Stimulated activated CD4-positive, alpha-beta T cell treated with anti-CD3 and anti-CD28 coated beads, Interleukin-12 subunit alpha, Interleukin-12 subunit beta, amount 100 ng/mL, for 4 hours (primary cell): ENCODE results near the gene OPRM1.
A peak's percentile ranks its signal among the peaks of the same experiment; 100 is the strongest.

Experiments
- DNase-seq: peaks from one replicate; pipeline ENCODE4 v3.0.0-alpha.2; 2020

OPRM1 gene

DNA sequence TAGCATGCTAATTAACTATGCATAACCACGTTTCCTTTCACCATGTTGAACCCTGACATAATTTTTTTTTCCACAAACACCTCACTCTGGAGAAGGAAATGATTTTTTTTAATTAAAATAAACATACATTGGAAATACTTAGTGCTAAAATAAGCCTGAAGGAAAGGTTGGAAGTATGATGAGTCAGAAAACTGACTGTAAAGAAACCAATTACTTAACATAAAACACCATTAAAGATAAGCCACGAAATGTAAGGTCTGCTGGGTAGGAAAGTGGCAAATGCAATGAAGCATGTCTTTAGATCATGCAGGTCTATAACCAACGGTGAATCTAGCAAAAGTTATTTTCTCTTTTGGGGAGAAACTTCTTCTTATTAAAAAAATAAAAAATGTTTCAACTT lies 47.5 kb downstream of the OPRM1 start:
- DNase-seq: no peak

DNA sequence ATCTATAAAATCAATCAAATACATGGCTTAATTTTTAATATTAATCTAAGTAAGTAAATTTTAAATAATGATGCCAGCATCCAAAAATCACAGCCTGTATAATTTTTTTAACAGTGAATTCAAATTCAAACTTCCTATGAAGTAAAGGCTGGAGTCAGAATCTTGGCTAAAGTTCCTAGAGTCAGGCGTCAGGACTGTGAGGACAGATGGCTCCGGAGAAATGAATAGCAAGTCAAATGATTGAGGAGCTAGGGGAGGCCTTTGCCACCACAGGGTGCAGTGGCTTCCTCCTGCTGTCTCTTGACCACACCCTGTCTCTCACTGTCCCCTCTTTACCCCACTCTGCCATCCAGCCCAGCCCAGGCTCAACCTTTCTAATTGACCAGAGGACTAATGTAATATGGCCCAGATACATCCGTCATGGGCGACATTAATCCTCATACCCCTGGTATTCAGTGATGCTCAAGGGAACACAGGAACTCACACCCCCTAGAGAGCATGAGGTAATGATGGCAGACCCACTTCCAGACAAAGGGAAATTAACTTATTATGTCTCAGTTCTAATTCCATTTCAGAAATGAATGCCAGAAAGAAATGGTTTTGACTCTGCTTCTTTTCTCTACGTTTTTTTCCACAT lies 53.4 kb downstream of the OPRM1 start:
- DNase-seq: no peak

DNA sequence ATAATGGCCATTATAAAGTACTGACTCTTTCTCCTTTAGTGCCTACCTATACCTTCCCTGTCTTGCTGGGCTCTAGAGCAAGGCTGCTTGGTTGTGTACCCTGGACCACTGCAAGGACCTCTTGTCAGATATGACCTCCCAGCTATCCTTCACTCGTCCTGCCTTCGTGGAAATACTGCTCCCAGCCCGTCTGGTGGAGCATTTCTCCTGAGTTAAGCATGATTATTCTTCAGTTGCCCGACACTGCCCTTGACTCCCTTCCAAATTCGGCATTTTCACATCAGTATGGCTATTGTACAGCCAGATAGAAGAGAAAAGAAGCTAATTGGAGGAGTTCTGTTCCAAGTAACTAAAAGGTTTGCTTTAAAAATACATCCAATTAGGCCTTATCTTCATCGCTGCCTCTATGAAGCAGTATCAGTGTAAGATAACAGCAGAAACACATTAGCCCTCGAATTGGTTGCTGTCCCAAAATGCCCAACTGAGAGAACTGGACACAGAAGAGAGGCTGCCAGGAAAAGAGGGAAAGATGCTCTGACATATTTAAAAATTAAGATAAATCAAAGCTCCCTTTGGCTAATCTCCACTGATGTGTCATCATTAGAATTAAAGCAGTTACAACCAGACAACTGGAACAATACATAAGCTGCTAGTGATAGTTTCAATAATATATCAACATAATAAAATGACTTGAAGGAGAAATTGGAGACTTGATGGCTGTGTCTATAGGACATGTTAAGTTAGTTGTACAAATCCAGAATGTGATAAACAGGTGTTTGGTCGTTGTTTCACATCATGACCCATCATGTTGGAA lies 54.4 kb downstream of the OPRM1 start:
- no peak for DNase-seq

DNA sequence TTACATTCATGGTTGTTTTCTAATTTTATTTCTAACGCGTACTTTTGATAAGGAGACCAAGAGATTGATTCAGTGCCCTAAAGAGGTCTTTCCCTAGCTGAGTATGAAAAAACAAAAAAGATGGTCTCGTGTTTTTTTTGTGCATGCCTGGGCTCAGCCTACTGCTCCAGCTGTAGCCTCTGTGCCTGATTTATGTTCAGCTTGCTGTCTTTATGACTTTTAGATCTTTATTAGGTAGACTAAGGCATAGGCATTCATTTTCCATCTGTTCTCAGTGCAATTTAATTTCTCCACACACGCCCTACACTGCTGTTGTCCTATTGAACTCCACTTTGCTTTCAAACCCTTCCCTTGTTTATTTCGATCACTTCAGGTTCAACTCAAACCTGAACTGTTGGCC lies 56.5 kb downstream of the OPRM1 start:
- no peak for DNase-seq

DNA sequence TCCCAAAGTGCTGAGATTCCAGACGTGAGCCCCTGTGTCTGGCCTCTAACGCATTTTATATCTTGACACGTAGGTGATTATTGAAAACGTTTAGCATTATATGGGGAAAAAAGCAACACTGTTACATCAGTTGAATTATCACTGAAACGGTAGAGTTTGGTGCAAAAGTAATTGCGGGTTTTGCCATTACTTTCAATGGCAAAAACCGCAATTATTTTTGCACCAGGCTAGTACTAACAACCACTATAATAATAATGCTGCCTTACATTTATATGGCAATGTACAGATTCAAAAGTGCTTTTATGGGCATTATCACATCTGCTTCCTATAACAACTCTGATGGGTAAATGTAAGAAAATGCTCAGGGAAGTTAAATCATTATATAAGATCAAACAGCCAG lies 57.3 kb downstream of the OPRM1 start:
- DNase-seq: no peak

DNA sequence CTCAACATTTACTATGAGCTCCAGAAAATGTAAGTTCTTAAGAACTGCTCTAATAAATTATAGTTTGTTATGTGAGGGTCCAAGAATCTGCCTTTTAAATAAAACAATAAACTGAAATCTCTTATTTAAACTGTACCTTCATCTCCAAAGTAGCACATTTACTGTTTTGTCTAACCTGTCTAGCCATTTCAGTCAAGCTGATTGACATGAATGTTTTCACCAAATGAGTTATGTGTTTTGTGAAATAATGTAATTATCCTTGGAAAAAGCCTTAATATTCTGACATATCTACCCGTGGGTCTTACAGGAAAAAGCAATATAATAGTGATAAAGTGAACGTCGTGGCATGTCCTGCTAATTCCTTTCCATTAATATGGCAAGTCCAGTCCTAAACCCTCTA lies 57.8 kb downstream of the OPRM1 start:
- no peak for DNase-seq

DNA sequence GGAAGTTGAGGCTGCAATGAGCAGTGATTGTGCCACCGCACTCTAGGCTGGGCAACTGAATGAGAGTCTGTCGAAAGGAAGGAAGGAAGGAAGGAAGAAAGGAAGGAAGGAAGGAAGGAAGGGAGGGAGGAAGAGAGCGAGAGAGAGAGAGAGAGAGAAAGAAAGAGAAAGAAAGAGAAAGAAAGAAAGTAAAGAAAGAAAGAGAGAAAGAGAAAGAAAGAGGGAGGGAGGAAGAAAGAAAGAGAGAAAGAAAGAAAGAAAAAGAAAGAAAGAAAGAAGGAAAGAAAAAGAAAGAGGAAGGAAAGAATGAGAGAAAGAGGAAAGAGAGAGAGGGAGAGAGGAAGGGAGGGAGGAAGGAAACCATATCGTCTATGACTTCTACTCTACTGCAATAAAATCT lies 60.2 kb downstream of the OPRM1 start:
- no peak for DNase-seq

DNA sequence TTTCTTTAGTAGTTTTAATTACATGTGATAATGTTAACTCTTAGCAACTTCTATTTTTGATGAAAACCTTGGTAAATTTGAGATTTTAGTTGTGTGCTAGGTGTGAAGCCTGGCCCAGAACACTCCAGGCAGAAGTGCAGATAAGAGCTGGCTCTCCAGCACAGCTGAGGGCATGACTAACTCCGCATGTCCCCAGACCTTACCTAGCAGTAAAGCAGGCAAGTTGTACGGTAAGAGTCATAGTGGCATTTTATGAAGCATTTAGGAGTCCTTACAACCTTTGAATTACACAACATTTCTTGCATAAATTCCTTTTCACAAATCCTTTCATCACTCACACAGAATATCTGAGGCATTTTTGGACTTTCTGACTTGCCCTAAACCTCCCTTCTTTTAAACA lies 67.2 kb downstream of the OPRM1 start:
- DNase-seq: no peak

DNA sequence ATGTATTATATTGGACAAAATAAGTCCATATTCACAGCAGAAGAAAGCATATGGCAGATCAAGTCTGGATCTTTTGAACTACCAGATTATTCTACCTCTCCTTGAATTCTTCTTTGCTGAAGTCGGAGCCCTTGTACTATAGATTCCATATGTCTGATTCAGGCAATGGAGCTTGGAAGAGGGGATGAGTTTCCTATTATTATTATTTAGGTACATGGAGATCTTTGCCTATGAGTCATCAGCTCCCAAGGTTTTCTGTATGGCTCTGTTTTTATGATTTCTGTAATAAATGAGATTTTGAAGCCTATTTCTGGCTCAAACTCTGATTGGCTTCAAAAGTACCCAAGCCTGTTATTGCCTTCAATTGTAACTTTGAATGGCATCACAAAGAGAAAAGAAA lies 72.0 kb downstream of the OPRM1 start:
- no peak for DNase-seq

DNA sequence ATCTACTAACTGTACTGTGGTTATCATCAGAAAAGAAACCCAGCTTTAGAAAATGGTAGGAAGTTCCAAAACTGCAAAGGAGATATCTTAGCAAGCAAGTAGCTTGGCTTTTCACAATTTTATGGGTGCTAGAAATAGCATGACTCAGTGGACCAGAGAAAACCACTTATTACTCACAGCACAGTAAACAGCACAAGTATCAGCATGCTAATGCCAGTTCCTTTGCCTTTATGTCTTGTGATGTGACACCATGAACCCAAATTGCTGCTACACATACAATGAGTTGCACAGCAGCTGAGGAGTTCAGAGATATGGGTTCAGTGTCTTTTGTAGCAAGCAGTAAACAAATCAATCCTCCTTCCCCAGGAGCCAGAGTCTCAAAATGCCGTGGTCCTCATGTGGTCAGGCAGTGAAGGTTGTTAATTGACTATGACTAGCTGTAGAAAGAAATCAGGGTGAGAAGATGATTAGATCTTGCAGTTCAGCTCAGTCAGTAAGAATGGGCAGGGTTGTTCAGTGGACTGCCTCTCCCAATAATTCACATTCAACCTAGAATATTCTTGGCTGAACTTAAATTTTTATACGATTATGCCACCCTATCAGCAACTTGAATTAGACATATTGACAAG lies 73.3 kb downstream of the OPRM1 start:
- DNase-seq: no peak

DNA sequence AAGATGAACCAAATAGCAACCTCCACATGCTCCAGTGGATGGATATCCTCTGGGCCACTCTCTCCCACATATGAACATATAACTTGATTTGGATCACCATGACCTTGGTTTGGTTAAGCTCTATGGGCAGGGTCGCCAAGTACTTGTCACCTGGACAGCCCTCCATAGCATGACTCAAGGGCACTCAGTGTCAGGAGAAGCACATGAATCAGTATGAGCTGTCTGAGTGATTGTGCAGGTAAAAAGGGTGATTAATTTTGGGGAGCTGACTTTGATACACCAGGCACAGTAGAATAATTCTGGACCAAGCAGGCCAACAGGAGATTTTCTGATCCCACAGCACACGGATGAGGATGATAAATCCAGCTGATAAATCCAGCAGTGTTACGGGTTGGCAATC lies 74.4 kb downstream of the OPRM1 start:
- no peak for DNase-seq

DNA sequence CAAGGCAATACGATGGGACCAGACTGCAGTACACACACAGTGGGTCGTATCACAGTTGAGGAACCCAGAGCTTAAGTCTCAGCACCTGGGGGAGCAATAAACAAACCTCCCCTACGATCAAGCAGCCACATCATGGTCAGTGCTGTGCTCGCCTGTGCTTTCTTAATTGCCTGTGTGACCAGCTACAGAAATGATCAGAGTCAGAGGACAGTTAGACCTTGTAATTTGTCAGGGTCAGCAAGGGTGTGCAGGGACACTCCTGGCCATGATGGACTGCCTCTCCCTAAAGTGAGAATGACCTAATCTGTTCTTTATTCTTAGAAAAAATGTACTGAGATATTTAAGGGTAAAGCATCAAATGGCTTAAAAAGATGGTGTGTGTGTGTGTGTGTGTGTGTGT lies 78.4 kb downstream of the OPRM1 start:
- DNase-seq: no peak

DNA sequence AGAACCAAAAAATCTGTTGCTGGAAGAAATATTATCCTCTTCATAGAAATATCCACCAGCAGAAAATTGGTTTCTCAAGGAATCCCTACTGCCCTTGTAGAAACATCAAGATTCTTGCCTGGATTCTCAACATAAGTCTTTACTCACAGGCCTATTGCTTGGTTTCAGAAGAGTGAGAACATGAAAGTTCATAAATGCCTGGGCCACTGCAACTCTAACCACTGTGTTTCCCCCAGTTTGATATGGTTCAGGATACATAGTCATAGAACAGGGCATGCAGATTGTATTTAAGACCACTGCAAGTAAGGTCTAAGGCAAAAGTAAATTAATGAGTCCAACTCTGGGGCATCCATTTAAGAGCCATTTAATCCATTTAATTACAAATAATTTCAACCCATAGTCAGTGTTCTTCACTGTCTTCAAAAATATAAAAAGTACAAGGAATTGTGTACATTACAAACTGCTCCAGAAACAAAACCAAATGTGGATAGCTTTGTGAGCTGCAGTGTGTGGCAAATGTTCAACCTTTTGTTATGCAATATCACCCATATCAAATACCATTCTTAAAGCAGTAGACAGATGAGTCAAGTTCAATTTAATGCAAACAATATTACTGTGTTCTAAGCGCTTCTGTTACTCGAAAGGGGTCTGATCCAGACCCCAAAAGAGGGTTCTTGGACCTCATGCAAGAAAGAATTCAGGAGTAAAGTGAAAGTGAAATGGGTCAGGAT lies 83.3 kb downstream of the OPRM1 start:
- no peak for DNase-seq

DNA sequence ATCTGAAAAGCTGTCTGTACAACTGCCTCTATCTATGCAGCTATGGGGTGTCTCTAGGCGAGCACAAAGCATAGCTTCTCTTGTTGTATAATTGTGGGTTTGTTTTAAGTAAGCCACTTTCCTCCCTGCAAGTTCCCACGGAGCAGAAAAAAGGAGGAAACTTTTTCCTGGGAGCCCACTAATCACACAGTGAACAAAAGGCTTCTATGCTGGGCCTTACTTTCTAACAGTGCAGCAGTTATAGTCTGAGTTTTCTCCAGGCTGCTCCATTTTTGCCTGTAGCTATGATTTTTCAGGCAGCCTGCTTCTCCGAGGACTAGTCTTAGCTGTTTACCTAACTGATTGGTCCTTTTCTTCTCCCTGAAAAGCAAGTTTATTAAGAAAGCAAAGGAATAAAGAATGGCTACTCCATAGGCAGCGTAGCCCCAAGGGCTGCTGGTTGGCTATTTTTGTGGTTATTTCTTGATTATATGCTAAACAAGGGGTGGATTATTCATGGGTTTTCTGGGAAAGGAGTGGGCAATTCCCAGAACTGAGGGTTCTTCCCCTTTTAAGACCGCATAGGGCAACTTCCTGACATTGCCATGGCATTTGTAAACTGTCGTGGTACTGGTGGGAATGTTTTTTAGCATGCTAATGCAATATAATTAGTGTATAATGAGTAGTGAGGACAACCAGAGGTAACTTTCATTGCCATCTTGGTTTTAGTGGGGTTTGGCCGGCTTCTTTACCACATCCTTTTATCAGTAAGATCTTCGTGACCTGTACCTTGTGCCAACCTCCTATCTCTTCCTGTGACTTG lies 84.3 kb downstream of the OPRM1 start:
- DNase-seq: no peak

DNA sequence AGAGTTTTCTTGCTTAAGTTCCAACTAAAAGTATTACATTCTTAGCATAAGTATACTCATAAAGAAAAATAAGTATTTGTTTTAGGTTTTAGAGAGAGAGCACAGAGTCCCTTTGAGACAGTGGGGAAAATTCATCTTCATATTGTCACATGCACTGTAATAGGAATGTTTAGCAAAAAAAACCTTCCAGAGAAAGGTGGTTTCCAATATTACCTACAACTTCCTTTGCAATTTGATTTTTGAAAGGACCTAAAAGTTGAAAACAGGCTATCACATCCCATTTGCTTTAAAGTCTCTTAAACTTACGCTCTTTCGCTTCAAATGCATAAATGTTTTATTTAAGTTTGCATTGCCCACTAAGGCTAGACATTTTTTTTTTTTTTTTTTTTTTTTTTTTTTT lies 86.4 kb downstream of the OPRM1 start:
- no peak for DNase-seq

DNA sequence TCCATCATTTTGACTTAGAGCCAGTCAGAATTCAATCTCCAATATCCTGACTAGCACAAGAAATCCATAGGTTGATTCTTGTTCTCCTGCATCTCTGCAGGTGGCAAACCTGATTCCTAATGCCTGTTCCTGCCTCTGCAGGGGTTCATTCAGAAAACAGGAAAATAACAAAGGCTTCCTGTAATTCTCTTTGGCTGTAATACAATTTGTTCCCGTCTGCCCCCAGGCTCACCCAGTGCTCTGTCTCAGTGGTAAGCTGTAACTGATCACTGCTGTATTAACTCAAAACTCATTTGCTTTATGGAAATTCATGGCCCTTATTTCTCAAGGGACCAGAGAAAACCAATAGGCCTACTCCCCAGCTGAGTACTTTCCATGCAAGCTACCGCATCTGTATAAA lies 88.6 kb downstream of the OPRM1 start:
- DNase-seq: no peak

DNA sequence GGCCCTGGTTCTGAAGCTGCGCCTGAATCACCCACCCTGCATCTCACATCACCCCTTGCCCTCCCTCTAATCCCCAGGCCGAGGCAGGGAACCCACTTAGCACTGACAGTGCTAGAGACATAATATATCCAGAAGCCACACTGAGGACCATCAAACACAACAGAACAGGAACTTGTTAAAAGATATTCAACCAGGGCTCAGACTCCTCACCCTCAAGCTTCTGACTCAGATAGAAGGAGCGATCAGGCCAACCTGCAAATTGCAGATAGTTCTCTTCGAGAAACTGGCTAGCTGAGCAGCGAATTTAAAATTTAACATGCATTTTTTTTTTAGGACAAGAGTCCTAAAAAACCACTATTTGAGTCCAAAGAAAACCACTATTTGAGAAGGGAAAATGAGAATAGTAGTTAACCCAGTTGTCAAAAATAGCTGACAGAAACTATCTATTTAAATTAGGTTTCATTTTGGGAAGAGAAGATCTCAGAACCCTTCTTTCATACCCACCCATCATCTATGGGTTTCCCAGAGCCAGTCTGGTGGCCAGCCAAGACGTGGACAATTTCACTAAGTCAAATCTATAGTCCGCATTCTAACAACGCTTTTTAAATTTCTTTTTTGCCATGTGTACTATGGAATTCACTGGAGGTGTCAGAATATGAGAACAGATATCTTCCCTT lies 95.6 kb downstream of the OPRM1 start:
- no peak for DNase-seq

DNA sequence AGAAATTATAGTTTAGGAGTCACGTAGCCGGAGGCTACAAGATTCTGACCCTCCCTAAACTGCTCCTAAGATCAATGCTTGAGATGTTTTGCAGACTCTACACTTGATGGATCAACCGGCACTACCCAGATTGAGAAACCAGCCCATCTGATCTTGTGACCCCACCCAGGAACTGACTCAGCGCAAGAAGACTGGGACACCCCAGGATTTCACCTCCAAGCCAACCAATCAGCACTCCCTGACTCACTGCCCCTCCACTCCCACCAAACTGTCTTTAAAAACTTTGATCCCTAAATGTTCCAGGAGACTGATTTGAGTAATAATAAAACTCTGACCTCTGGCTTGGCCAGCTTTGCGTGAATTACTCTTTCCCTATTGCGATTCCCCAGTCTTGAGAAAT lies 99.8 kb downstream of the OPRM1 start:
- no peak for DNase-seq

DNA sequence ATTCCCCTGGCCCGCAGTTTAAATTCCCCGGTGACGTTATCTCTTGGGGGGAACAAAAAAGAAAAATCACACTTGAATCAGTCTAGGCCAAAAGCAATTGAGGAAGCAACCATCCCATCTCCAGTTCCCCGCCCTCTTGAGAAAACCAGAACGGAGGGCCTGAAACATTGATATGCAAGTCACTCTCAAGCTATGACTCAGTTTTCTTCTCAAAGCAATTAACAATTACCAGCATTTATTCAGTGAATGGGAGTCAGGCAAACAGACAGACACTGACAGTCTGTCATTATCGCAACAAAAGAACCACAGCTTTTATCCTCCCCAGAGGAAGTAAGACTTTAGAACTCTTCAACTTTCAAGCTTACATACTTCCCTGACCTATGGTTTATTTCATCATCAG lies 100.9 kb downstream of the OPRM1 start:
- DNase-seq: no peak

DNA sequence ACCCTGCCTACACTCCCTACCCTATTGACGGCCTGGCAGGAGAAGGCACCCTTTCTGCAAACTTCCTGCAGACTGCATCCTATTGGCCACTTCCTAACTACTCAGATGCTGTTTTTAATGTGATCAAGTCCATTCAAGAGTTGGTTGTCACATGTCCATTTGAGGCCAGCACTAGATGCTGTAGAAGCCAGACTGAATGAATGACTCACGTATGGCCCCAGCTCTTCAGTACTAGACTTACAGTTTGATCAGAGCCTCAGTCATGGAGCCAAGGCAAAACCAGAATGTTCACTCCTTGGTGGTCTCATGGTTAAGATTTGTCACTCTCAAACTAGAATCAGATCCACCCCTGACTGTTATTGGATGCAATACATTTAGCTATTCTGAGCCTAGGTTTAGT lies 101.7 kb downstream of the OPRM1 start:
- no peak for DNase-seq

DNA sequence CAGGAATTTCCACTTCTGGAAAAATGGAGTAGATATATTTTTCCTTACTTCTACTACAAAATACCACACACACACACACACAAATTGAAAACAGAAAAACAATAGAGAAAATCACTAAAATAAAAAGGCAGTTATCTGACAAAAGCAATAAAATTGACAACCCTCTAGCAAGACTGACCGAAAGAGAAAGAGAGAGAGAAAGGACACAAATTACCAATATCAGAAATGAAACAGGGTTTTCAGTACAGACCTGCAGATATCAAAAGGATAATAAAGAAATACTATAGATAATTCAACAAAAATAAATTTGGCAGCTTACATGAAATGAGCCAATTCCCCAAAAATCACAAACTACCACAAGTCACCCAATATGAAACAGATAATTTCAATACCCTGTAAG lies 104.7 kb downstream of the OPRM1 start:
- DNase-seq: no peak

DNA sequence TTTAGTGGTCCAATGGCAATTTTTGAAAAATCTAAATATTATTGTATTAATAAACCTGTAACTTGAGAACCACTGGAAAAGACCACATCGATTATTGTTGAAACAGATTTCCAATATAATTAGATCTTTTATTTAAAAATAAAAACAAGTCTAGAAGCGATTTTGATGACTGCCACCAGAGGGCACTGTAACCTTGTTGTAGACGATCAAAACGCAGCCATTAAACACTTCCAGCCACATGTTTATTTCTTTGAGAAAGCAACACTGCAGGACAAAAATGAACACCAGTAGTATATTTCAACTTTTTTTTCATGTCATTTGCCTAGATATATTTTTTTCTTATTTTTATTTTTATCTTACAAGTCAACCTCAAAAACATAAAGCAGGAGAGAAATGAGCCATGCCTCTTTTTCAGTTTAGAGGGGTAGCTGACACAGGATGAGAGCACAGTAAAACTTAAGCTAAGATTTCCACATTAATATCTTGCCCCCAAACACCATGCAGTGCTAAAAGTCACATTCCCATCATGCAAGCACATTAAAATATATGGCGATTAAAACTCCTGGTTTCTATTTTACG lies 115.4 kb downstream of the OPRM1 start:
- peak; percentile 52 for DNase-seq
